HL-60 (cell line): Measurements from ENCODE around the gene SPANXB1.
"Not testable (repeated sequence)": the region's sequence is repeated elsewhere in the genome, so short reads cannot be mapped to it uniquely, and the experiment has no call there.

Experiments
- DNase-seq, 2 experiments: peaks; one replicate each; pipeline ENCODE4 v3.0.0-alpha.2; 2010 to 2020; ENCODE audit warnings: low read depth in 1 of 2, low spot score in 1 of 2
- H3K27ac ChIP-seq: fragments of 250-450 bp; sonication (Bioruptor Pico); replicated peaks from 2 replicates; pipeline ENCODE4 v1.5.1; 2020; ENCODE audit warnings: mild to moderate bottlenecking, moderate library complexity
- H3K27me3 ChIP-seq: fragments of 250-450 bp; sonication (Bioruptor Pico); 2 replicates; pipeline ENCODE4 v1.5.1; 2021; ENCODE audit warnings: mild to moderate bottlenecking, moderate library complexity; ENCODE audit not compliant: insufficient read depth, poor library complexity, severe bottlenecking
- H3K4me3 ChIP-seq: replicated peaks from 2 replicates; pipeline ENCODE4 v1.5.1; 2011; ENCODE audit warnings: mild to moderate bottlenecking, control low read depth, low read length; ENCODE audit not compliant: insufficient read depth
- GABPA ChIP-seq: IDR thresholded peaks from 2 replicates; pipeline ENCODE4 v1.6.1; 2012; ENCODE audit warnings: low read depth
- POLR2AphosphoS5 ChIP-seq: IDR thresholded peaks from 2 replicates; pipeline ENCODE4 v1.6.1; 2012; ENCODE audit warnings: low read depth
- SPI1 ChIP-seq: IDR thresholded peaks from 2 replicates; pipeline ENCODE4 v1.6.1; 2012; ENCODE audit warnings: low read depth, mild to moderate bottlenecking, borderline replicate concordance
- TF ChIP-seq, protein P1 (sequence below): IDR thresholded peaks from one replicate; pipeline ENCODE4 v1.5.1; 2011; ENCODE audit warnings: low read length, control low read depth, inconsistent platforms; ENCODE audit not compliant: insufficient read depth
- TF ChIP-seq, protein P2 (sequence below): IDR thresholded peaks from 2 replicates; pipeline ENCODE4 v1.6.1; 2012; ENCODE audit warnings: low read depth; ENCODE audit not compliant: insufficient replicate concordance

The SPANXB1 gene

GRCh38 chrX:140980271-140980670, 22.1 kb upstream of the SPANXB1 start:
- no peak overlapping the region for H3K27ac ChIP-seq
- no peak for DNase-seq
- H3K27me3 ChIP-seq = no peaks in the 10 kb centered on the region
- TF ChIP-seq, protein P1, sequence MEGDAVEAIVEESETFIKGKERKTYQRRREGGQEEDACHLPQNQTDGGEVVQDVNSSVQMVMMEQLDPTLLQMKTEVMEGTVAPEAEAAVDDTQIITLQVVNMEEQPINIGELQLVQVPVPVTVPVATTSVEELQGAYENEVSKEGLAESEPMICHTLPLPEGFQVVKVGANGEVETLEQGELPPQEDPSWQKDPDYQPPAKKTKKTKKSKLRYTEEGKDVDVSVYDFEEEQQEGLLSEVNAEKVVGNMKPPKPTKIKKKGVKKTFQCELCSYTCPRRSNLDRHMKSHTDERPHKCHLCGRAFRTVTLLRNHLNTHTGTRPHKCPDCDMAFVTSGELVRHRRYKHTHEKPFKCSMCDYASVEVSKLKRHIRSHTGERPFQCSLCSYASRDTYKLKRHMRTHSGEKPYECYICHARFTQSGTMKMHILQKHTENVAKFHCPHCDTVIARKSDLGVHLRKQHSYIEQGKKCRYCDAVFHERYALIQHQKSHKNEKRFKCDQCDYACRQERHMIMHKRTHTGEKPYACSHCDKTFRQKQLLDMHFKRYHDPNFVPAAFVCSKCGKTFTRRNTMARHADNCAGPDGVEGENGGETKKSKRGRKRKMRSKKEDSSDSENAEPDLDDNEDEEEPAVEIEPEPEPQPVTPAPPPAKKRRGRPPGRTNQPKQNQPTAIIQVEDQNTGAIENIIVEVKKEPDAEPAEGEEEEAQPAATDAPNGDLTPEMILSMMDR = no peak
- H3K4me3 ChIP-seq = no peak overlapping the region

DNA sequence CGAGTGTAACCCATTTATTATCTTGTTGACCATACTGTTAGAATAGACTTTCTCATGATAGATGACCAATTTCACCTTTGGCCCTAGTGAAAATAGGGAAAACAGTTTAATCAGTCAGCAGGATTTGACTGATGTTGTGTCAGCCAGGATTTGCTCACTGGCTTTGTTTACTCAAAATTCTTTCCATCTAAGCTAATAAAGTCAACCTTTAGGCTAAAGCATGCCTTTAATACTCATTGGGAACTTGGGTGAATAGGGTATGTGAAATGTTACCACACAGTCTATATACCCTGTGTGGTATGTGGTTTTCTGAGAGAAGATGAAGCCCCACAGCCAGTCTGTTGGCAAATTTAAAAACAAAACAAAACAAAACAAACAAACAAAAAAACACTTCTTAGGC, 18.7 kb upstream of the SPANXB1 start:
- Histone ChIP-seq H3K27ac (no peak overlapping the region), H3K4me3 (no peak overlapping the region), H3K27me3 (no peaks in the 10 kb centered on the region)
- DNase-seq = no peak
- TF ChIP-seq POLR2AphosphoS5 (no peak), GABPA (no peak), SPI1 (no peak)
- TF ChIP-seq, protein P2, sequence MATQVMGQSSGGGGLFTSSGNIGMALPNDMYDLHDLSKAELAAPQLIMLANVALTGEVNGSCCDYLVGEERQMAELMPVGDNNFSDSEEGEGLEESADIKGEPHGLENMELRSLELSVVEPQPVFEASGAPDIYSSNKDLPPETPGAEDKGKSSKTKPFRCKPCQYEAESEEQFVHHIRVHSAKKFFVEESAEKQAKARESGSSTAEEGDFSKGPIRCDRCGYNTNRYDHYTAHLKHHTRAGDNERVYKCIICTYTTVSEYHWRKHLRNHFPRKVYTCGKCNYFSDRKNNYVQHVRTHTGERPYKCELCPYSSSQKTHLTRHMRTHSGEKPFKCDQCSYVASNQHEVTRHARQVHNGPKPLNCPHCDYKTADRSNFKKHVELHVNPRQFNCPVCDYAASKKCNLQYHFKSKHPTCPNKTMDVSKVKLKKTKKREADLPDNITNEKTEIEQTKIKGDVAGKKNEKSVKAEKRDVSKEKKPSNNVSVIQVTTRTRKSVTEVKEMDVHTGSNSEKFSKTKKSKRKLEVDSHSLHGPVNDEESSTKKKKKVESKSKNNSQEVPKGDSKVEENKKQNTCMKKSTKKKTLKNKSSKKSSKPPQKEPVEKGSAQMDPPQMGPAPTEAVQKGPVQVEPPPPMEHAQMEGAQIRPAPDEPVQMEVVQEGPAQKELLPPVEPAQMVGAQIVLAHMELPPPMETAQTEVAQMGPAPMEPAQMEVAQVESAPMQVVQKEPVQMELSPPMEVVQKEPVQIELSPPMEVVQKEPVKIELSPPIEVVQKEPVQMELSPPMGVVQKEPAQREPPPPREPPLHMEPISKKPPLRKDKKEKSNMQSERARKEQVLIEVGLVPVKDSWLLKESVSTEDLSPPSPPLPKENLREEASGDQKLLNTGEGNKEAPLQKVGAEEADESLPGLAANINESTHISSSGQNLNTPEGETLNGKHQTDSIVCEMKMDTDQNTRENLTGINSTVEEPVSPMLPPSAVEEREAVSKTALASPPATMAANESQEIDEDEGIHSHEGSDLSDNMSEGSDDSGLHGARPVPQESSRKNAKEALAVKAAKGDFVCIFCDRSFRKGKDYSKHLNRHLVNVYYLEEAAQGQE = no peak
- TF ChIP-seq, protein P1 = no peak

GRCh38 chrX:141005243-141005642, 2.8 kb downstream of the SPANXB1 start:
- H3K4me3 ChIP-seq, H3K27me3 ChIP-seq, DNase-seq, H3K27ac ChIP-seq: not testable (repeated sequence)

GRCh38 chrX:141044246-141044645, 41.9 kb downstream of the SPANXB1 start:
- H3K27me3 ChIP-seq, H3K4me3 ChIP-seq, H3K27ac ChIP-seq, DNase-seq: not testable (repeated sequence)

GRCh38 chrX:141049878-141050277, 47.5 kb downstream of the SPANXB1 start:
- not testable (repeated sequence) for H3K27ac ChIP-seq, DNase-seq, H3K4me3 ChIP-seq, H3K27me3 ChIP-seq

DNA sequence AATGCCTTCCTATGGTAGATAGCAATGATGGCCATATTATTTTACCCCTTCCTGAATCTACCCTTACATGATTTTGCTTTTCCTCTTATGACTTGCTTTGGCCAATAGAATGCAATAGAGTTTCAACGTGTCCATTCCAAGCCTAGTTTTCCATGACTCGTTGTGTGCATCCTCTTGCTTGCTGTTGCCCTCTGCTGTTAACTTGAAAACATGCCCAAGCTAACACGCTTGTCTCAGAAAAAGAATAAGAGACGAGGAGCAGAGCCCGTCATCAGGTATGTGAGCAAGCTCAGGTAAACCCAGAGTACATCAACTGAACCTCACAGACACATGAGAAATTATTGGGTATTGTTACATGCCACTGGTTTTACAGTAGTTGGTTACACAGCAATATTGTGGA, 49.7 kb downstream of the SPANXB1 start:
- not testable (repeated sequence) for H3K4me3 ChIP-seq, DNase-seq, H3K27ac ChIP-seq, H3K27me3 ChIP-seq
